ENCODE measurements around the gene SDHAF3.

Gene SDHAF3

GRCh38 chr7:97224316-97224715 lies 106.8 kb downstream of the SDHAF3 start:
- no peak for DNase-seq

DNA sequence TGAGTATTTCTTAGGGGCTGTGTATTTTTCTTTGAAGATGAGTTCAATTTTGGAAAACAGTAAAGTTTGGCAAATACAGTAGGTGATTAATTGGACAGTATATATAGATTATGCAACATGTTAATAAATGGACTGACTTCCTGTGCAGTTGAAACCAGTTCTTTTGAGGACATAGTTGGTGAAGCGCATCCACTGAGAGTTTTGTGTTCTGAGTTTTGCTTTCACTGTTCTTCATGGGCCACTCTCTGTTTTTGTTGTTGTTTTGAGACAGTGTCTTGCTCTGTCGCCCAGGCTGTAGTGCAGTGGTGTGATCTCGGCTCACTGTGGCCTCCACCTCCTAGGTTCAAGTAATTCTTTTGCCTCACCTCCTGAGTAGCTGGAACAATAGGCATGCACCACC lies 109.0 kb downstream of the SDHAF3 start:
- DNase-seq: no peak
